ENCODE measurements around the gene SLC25A14.

GRCh38 chrX:130340271-130340670, 552 bp downstream of the SLC25A14 start:
- TF ChIP-seq, protein P1, sequence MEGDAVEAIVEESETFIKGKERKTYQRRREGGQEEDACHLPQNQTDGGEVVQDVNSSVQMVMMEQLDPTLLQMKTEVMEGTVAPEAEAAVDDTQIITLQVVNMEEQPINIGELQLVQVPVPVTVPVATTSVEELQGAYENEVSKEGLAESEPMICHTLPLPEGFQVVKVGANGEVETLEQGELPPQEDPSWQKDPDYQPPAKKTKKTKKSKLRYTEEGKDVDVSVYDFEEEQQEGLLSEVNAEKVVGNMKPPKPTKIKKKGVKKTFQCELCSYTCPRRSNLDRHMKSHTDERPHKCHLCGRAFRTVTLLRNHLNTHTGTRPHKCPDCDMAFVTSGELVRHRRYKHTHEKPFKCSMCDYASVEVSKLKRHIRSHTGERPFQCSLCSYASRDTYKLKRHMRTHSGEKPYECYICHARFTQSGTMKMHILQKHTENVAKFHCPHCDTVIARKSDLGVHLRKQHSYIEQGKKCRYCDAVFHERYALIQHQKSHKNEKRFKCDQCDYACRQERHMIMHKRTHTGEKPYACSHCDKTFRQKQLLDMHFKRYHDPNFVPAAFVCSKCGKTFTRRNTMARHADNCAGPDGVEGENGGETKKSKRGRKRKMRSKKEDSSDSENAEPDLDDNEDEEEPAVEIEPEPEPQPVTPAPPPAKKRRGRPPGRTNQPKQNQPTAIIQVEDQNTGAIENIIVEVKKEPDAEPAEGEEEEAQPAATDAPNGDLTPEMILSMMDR (IDR thresholded peaks at IDR 0.05): no peak
- no peak for TF ChIP-seq POLR2AphosphoS5 (IDR thresholded peaks at IDR 0.05)
- no peak for TF ChIP-seq POLR2A (IDR thresholded peaks at IDR 0.05)
- TF ChIP-seq EP300 (IDR thresholded peaks at IDR 0.05): no peak

Measured in gastroesophageal sphincter (tissue), 3 donors.